NCI-H1092 treated with DMSO at 0.1 percent for 48 hours (cell line): Measurements from ENCODE around the gene TTC39B.
"Not testable (repeated sequence)": the region's sequence is repeated elsewhere in the genome, so short reads cannot be mapped to it uniquely, and the experiment has no call there.

Source experiments
- DNase-seq: peaks from one replicate; lab custom pipeline; 2025; lab: John Stamatoyannopoulos, UW

TTC39B gene

GRCh38 chr9:15306757-15307522 is at the start of gene TTC39B:
TTC39B (minus strand) TSS chr9:15307216; CDS start chr9:15307125, 91 bp downstream.
- DNase-seq: peak; percentile 94

- no peak for DNase-seq
Measured at GRCh38 chr9:15355669-15356068, 48.7 kb upstream of the TTC39B start.

- DNase-seq: no peak
Measured at GRCh38 chr9:15354713-15355112, 47.7 kb upstream of the TTC39B start.

GRCh38 chr9:15353892-15354291 is 46.9 kb upstream of the TTC39B start:
- DNase-seq: no peak

GRCh38 chr9:15352306-15352705 is 45.3 kb upstream of the TTC39B start:
- no peak for DNase-seq

- DNase-seq: no peak
Measured at GRCh38 chr9:15349892-15350761, 43.1 kb upstream of the TTC39B start.

- no peak for DNase-seq
Measured at GRCh38 chr9:15346837-15347236, 39.8 kb upstream of the TTC39B start.

GRCh38 chr9:15344191-15344590 is 37.2 kb upstream of the TTC39B start:
- DNase-seq: no peak

- no peak for DNase-seq
Measured at GRCh38 chr9:15333376-15333881, 26.4 kb upstream of the TTC39B start.

GRCh38 chr9:15332939-15333338 is 25.9 kb upstream of the TTC39B start:
- no peak for DNase-seq

- DNase-seq: no peak
Measured at GRCh38 chr9:15329539-15330109, 22.6 kb upstream of the TTC39B start.

GRCh38 chr9:15328946-15329345 is 21.9 kb upstream of the TTC39B start:
- no peak for DNase-seq

GRCh38 chr9:15322695-15323094 is 15.7 kb upstream of the TTC39B start:
- not testable (repeated sequence) for DNase-seq

- not testable (repeated sequence) for DNase-seq
Measured at GRCh38 chr9:15319661-15320060, 12.6 kb upstream of the TTC39B start.

- no peak for DNase-seq
Measured at GRCh38 chr9:15317836-15318235, 10.8 kb upstream of the TTC39B start.

- DNase-seq: no peak
Measured at GRCh38 chr9:15311607-15312006, 4.6 kb upstream of the TTC39B start.

GRCh38 chr9:15310107-15310850 is 3.3 kb upstream of the TTC39B start:
- DNase-seq: no peak

- DNase-seq: no peak
Measured at GRCh38 chr9:15308511-15308910, 1.5 kb upstream of the TTC39B start.

GRCh38 chr9:15307523-15307841 is 466 bp upstream of the TTC39B start:
- no peak for DNase-seq

GRCh38 chr9:15306068-15306756 is 804 bp downstream of the TTC39B start:
- peak; percentile 89 for DNase-seq

GRCh38 chr9:15305470-15305869 is 1.5 kb downstream of the TTC39B start:
- DNase-seq: no peak
